Prostate gland (tissue), 2 donors: ENCODE measurements around the gene GSTT2.

Experiments used
- CTCF ChIP-seq, 4 experiments: fragments of 200-600 bp in 2 of 4; fragments of 450-650 bp in 2 of 4; sonication (generic) in 2 of 4; IDR thresholded peaks; 1 replicate in 3 of 4; 2 replicates in 1 of 4; pipeline ENCODE4 v1.5.1; 2016 to 2019; ENCODE audit warnings: antibody characterized with exemption in 4 of 4, mild to moderate bottlenecking in 2 of 4, moderate library complexity in 2 of 4
- POLR2A ChIP-seq: fragments of 450-650 bp; IDR thresholded peaks from one replicate; pipeline ENCODE4 v1.6.1; 2016; ENCODE audit warnings: antibody characterized with exemption, mild to moderate bottlenecking

GRCh38 chr22:24026733-24027132 is 46.8 kb downstream of the GSTT2 start:
- TF ChIP-seq CTCF (IDR thresholded peaks at IDR 0.05) (no peak), POLR2A (no peak)
